A549 (cell line): ENCODE data around the gene PIBF1. TPM values are rescaled to one million over a fixed set of nuclear protein-coding genes. Genes with fewer than 3 reads are reported as not detected.
A peak's percentile ranks its signal among the peaks of the same experiment; 100 is the strongest.

Experiments used
- ATAC-seq, 2 experiments: fragments of 200-7000 bp in 1 of 2; fragments of >200 bp in 1 of 2; cut with Nextera tagmentation in 1 of 2; cut with Tn5 transposase in 1 of 2; 3 replicates each; pipeline versions ENCODE4 v1.8.0 to v1.9.1; 2018 to 2020; ENCODE audit warnings: mild to moderate bottlenecking in 1 of 2, moderate library complexity in 1 of 2
- CTCF ChIA-PET: fragments of 300-600 bp; sonication (Branson Sonifier 250); formaldehyde crosslinking; extraction: SDS; loops from one replicate; lab custom pipeline; 2021; ENCODE audit warnings: antibody characterized with exemption, inconsistent platforms; lab: Yijun Ruan, JAX
- POLR2A ChIA-PET: fragments of 350-600 bp; formaldehyde crosslinking; extraction: SDS; loops from one replicate; lab custom pipeline; 2021; ENCODE audit warnings: antibody characterized with exemption, inconsistent platforms; lab: Yijun Ruan, JAX
- DNase-seq, 2 experiments: peaks; one replicate each; pipeline versions ENCODE4 v3.0.0 to v3.0.0-alpha.2; 2011 to 2016; ENCODE audit warnings: low read depth in 1 of 2, low spot score in 1 of 2
- FAIRE-seq: peaks from 2 replicates; lab custom pipeline; 2011; peaks lifted over from hg19 to GRCh38; lab: Jason Lieb, UNC
- H3K27ac ChIP-seq, 2 experiments: fragments of >200 bp; sonication (Bioruptor Twin); formaldehyde crosslinking; 3 replicates each; pipeline ENCODE4 v1.5.1; 2016 to 2017
- H3K4me1 ChIP-seq: fragments of >200 bp; sonication (Bioruptor Twin); formaldehyde crosslinking; 3 replicates; pipeline ENCODE4 v1.6.1; 2016
- H3K4me2 ChIP-seq: fragments of >200 bp; sonication (Bioruptor Twin); formaldehyde crosslinking; 3 replicates; pipeline ENCODE4 v1.6.1; 2016
- H3K4me3 ChIP-seq: fragments of >200 bp; sonication (Bioruptor Twin); formaldehyde crosslinking; 3 replicates; pipeline ENCODE4 v1.5.1; 2016
- H3K9me3 ChIP-seq: fragments of >200 bp; sonication (Bioruptor Twin); formaldehyde crosslinking; 3 replicates; pipeline ENCODE4 v1.6.1; 2016
- EHF ChIP-seq: fragments of 250-450 bp; sonication (Bioruptor Pico); IDR thresholded peaks from 2 replicates; pipeline ENCODE4 v1.5.0; 2020; ENCODE audit warnings: mild to moderate bottlenecking
- HDAC2 ChIP-seq: fragments of 200-600 bp; sonication (generic); IDR thresholded peaks from 2 replicates; pipeline ENCODE4 v1.6.1; 2016
- JUN ChIP-seq, 2 experiments: fragments of >200 bp; sonication (Bioruptor Twin); formaldehyde crosslinking; IDR thresholded peaks; 2 replicates in 1 of 2; 3 replicates in 1 of 2; pipeline ENCODE4 v1.6.1; 2016 to 2017
- JUNB ChIP-seq: fragments of >200 bp; sonication (Bioruptor Twin); formaldehyde crosslinking; IDR thresholded peaks from 2 replicates; pipeline ENCODE4 v1.6.1; 2016
- KDM5A ChIP-seq: fragments of 200-600 bp; sonication (generic); IDR thresholded peaks from 2 replicates; pipeline ENCODE4 v1.6.1; 2016; ENCODE audit warnings: antibody characterized with exemption, mild to moderate bottlenecking
- MAFK ChIP-seq: fragments of 450-650 bp; IDR thresholded peaks from 2 replicates; pipeline ENCODE4 v1.6.1; 2014; ENCODE audit not compliant: partially characterized antibody
- MYC ChIP-seq: IDR thresholded peaks from 2 replicates; pipeline ENCODE4 v1.6.1; 2012; ENCODE audit warnings: mild to moderate bottlenecking, inconsistent platforms, low read length, improper control_type of control experiment, borderline replicate concordance
- NFE2L2 ChIP-seq: fragments of 150-350 bp; conservative IDR thresholded peaks from 2 replicates; pipeline ENCODE4 v1.6.1; 2014; ENCODE audit warnings: low read length
- NR3C1 ChIP-seq: fragments of >200 bp; sonication (Bioruptor Twin); formaldehyde crosslinking; IDR thresholded peaks from 3 replicates; pipeline ENCODE4 v1.6.1; 2017
- RAD21 ChIP-seq, 2 experiments: fragments of >200 bp in 1 of 2; sonication (Bioruptor Twin) in 1 of 2; formaldehyde crosslinking in 1 of 2; IDR thresholded peaks in 1 of 2; conservative IDR thresholded peaks in 1 of 2; 2 replicates in 1 of 2; 3 replicates in 1 of 2; pipeline ENCODE4 v1.6.1; 2012 to 2018; ENCODE audit warnings: inconsistent platforms in 1 of 2
- RNF2 ChIP-seq: fragments of 200-600 bp; sonication (generic); IDR thresholded peaks from 2 replicates; pipeline ENCODE4 v1.6.1; 2016; ENCODE audit warnings: low read depth, mild to moderate bottlenecking, antibody characterized with exemption, moderate library complexity, borderline replicate concordance
- TP53 ChIP-seq: fragments of 250-450 bp; sonication (Bioruptor Pico); IDR thresholded peaks from 2 replicates; pipeline ENCODE4 v1.5.0; 2021; ENCODE audit warnings: mild to moderate bottlenecking, moderate library complexity
- ZC3H11A ChIP-seq: fragments of 450-650 bp; IDR thresholded peaks from 2 replicates; pipeline ENCODE4 v1.6.1; 2014; ENCODE audit warnings: antibody characterized with exemption, mild to moderate bottlenecking
- ZNF302 ChIP-seq: fragments of 250-450 bp; sonication (Bioruptor Pico); IDR thresholded peaks from 2 replicates; pipeline ENCODE4 v1.9.0; 2021; ENCODE audit warnings: inconsistent platforms, mild to moderate bottlenecking, moderate library complexity
- WGBS: methylation state at CpG from one replicate; pipeline ENCODE4 v1.1.6; 2017; ENCODE audit errors: missing lambda C conversion rate; 5-methylcytosine and 5-hydroxymethylcytosine counted together
- polyA plus RNA-seq, 4 experiments: library from polyadenylated mRNA; depleted of rRNA in 3 of 4; stranded (reverse); fragments of >200 nt; fragmentation: RNase III in 1 of 4; extraction: RNeasy Plus Mini Kit Qiagen cat#74134 plus additional on column Dnase treatment in 1 of 4; gene quantifications; 2 replicates in 3 of 4; 3 replicates in 1 of 4; pipeline ENCODE4 v1.2.3, GENCODE V29; 2011 to 2017
- TF ChIP-seq, protein P1 (sequence below): fragments of 150-350 bp; IDR thresholded peaks from 2 replicates; pipeline ENCODE4 v1.6.1; 2014; ENCODE audit warnings: low read depth, mild to moderate bottlenecking, low read length
- TF ChIP-seq, protein P2 (sequence below): fragments of >200 bp; sonication (Bioruptor Twin); formaldehyde crosslinking; IDR thresholded peaks from 3 replicates; pipeline ENCODE4 v1.6.1; 2016
- TF ChIP-seq, protein P3 (sequence below): fragments of 450-650 bp; IDR thresholded peaks from 2 replicates; pipeline ENCODE4 v1.6.1; 2014; ENCODE audit warnings: antibody characterized with exemption
- TF ChIP-seq, protein P4 (sequence below): IDR thresholded peaks from 2 replicates; pipeline ENCODE4 v1.6.1; 2012
- TF ChIP-seq, protein P5 (sequence below): IDR thresholded peaks from 2 replicates; pipeline ENCODE4 v1.6.1; 2012; ENCODE audit warnings: low read depth, borderline replicate concordance

Gene PIBF1
- polyA plus RNA-seq, 2 of the 4 experiments (the other 2 are of a cell fraction): 5.0 to 10.6 TPM

DNA sequence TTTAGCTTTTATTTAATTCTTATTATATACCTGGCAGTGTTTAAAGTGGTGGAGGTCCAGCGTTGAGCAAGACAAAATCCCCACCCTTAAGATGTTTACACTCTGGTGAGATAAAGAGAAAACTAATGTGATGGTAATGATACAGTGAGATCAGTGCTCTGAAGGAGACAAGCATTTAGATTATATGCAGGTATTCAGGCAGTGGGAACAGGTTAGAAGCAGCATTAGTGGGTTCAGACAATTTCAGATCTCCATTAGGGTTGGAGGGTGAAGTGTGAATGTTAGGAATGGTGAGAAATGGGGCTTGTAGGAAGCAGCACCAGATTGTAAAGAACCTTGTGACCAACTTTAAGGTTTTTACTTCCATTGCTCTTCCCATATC lies 39.0 kb downstream of the PIBF1 start:
- ChIA-PET CTCF (interaction anchor here (0.8 kb wide), 1 partner anchor 19 kb away, joined by 3 read pairs; no protein-coding TSS in a partner anchor), POLR2A (no interaction called here)
- Histone ChIP-seq H3K4me1 (peaks cover 9% of the 10 kb centered on the region; the same call in 1 of the 3 replicates), H3K4me2 (no peak overlapping the region), H3K27ac (no peak overlapping the region), H3K4me3 (no peak overlapping the region), H3K9me3 (no peaks in the 10 kb centered on the region)
- FAIRE-seq (no peak), ATAC-seq (no peak), DNase-seq (no peak)
- TF ChIP-seq ZNF302 (CRISPR knock-in tag) (no peak), EHF (CRISPR knock-in tag) (no peak), ZC3H11A (no peak), MAFK (no peak), NFE2L2 (no peak), KDM5A (no peak), RNF2 (no peak), JUNB (no peak), RAD21 (conservative IDR thresholded peaks at IDR 0.05 in 1 of 2, IDR thresholded peaks at IDR 0.05 in 1 of 2) (no peak), HDAC2 (no peak), MYC (no peak), JUN (IDR thresholded peaks at IDR 0.05) (no peak), TP53 (CRISPR knock-in tag) (no peak)
- TF ChIP-seq, protein P1, sequence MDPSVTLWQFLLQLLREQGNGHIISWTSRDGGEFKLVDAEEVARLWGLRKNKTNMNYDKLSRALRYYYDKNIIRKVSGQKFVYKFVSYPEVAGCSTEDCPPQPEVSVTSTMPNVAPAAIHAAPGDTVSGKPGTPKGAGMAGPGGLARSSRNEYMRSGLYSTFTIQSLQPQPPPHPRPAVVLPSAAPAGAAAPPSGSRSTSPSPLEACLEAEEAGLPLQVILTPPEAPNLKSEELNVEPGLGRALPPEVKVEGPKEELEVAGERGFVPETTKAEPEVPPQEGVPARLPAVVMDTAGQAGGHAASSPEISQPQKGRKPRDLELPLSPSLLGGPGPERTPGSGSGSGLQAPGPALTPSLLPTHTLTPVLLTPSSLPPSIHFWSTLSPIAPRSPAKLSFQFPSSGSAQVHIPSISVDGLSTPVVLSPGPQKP: no peak
- TF ChIP-seq, protein P2, sequence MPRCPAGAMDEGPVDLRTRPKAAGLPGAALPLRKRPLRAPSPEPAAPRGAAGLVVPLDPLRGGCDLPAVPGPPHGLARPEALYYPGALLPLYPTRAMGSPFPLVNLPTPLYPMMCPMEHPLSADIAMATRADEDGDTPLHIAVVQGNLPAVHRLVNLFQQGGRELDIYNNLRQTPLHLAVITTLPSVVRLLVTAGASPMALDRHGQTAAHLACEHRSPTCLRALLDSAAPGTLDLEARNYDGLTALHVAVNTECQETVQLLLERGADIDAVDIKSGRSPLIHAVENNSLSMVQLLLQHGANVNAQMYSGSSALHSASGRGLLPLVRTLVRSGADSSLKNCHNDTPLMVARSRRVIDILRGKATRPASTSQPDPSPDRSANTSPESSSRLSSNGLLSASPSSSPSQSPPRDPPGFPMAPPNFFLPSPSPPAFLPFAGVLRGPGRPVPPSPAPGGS: no peak
- TF ChIP-seq, protein P3, sequence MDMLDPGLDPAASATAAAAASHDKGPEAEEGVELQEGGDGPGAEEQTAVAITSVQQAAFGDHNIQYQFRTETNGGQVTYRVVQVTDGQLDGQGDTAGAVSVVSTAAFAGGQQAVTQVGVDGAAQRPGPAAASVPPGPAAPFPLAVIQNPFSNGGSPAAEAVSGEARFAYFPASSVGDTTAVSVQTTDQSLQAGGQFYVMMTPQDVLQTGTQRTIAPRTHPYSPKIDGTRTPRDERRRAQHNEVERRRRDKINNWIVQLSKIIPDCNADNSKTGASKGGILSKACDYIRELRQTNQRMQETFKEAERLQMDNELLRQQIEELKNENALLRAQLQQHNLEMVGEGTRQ: no peak
- TF ChIP-seq, protein P4, sequence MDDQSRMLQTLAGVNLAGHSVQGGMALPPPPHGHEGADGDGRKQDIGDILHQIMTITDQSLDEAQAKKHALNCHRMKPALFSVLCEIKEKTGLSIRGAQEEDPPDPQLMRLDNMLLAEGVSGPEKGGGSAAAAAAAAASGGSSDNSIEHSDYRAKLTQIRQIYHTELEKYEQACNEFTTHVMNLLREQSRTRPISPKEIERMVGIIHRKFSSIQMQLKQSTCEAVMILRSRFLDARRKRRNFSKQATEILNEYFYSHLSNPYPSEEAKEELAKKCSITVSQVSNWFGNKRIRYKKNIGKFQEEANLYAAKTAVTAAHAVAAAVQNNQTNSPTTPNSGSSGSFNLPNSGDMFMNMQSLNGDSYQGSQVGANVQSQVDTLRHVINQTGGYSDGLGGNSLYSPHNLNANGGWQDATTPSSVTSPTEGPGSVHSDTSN: no peak
- TF ChIP-seq, protein P5, sequence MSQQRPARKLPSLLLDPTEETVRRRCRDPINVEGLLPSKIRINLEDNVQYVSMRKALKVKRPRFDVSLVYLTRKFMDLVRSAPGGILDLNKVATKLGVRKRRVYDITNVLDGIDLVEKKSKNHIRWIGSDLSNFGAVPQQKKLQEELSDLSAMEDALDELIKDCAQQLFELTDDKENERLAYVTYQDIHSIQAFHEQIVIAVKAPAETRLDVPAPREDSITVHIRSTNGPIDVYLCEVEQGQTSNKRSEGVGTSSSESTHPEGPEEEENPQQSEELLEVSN: no peak
- 60% methylated on average over 1 of the region's 1 CpG for WGBS

DNA sequence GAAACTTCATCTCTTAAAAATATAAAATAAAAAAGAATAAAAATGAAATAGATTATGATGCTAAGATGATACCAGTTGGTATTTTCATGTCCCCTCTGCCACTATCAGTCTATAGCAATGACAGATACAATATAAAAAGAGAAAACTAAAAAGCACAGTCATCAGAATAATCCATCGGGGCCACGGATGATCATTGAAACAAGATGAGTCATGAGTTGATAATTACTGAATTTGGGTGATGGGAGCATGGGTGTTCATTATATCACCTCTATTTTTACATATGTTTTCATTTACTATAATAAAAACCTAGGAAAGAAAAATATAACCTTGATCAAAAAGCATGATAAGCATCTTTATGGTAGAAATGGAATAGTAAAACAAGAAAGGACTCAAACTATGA lies 41.1 kb downstream of the PIBF1 start:
- H3K4me1 ChIP-seq: peaks cover 9% of the 10 kb centered on the region; the same call in 1 of the 3 replicates
- POLR2A ChIA-PET: no interaction called here
- 49% methylated on average over 2 of the region's 2 CpGs for WGBS
- CTCF ChIA-PET: no interaction called here
- DNase-seq (no peak), ATAC-seq (no peak)
- H3K4me2 ChIP-seq: peak overlapping the region; percentile 14; the same call in 1 of the 3 replicates
- H3K9me3 ChIP-seq: no peaks in the 10 kb centered on the region
- H3K4me3 ChIP-seq: no peak overlapping the region
- TF ChIP-seq, protein P5: no peak
- peak; percentile 33 for TF ChIP-seq MAFK
- TF ChIP-seq NR3C1: no peak
- TF ChIP-seq, all 56 proteins: peak for 1
- no peak overlapping the region for H3K27ac ChIP-seq
- FAIRE-seq: no peak
